ENCODE results near the gene SOBP. TPM values are rescaled to one million over a fixed set of nuclear protein-coding genes. Genes with fewer than 3 reads are reported as not detected.

SOBP gene
- total RNA-seq, 4 donors from 2014 or later: 3.8 to 32.5 (median 19.4) TPM

- Histone ChIP-seq H3K9me3 (no peaks in the 10 kb centered on the region), H3K4me1 (peaks cover 16 to 21% of the 10 kb centered on the region in 2 donors), H3K36me3 (no peaks in the 10 kb centered on the region), H3K27ac (peak overlapping the region; percentile 90 to 95 (median 92)), H3K4me3 (peak overlapping the region; percentile 69 to 94 (median 84)), H3K27me3 (no peaks in the 10 kb centered on the region)
- DNase-seq: no peak
- intact Hi-C loops (cut with DNase I; ENCODE audit: low total_unique reads) (no loop called here), in situ Hi-C loops (cut with MboI; ENCODE audit: low sequenced_read_pairs in 4 of 4) (loop anchor here in 2 of 4 donors (25.0 kb wide), 1 partner anchor 174 kb away; no protein-coding TSS in a partner anchor)
- no peak for TF ChIP-seq CTCF (IDR thresholded peaks at IDR 0.05 in 4 of 5, conservative IDR thresholded peaks at IDR 0.05 in 1 of 5)
- no peak for TF ChIP-seq POLR2A (IDR thresholded peaks at IDR 0.05)
- ATAC-seq: no peak
Measured at GRCh38 chr6:107488174-107488874, 1.6 kb upstream of the SOBP start.

- H3K4me1 ChIP-seq: peaks cover 19 to 27% of the 10 kb centered on the region in 2 donors
- TF ChIP-seq CTCF (IDR thresholded peaks at IDR 0.05 in 4 of 5, conservative IDR thresholded peaks at IDR 0.05 in 1 of 5) (no peak), POLR2A (IDR thresholded peaks at IDR 0.05) (peak; percentile 18 to 22)
- no peaks in the 10 kb centered on the region for H3K9me3 ChIP-seq
- intact Hi-C loops (cut with DNase I; ENCODE audit: low total_unique reads) (loop anchor here (1.0 kb wide), 1 partner anchor 30 kb away; the partner anchor contains the start of gene PDSS2), in situ Hi-C loops (cut with MboI; ENCODE audit: low sequenced_read_pairs in 4 of 4) (loop anchor here in 2 of 4 donors (25.0 kb wide), 1 partner anchor 173 kb away; no protein-coding TSS in a partner anchor)
- peak overlapping the region; percentile 90 to 95 (median 92) for H3K27ac ChIP-seq
- DNase-seq: peak in 1 of 2 donors; percentile 25
- H3K4me3 ChIP-seq: peak overlapping the region; percentile 69 to 94 (median 84)
- H3K27me3 ChIP-seq: no peaks in the 10 kb centered on the region
- no peaks in the 10 kb centered on the region for H3K36me3 ChIP-seq
- no peak for ATAC-seq
Measured at GRCh38 chr6:107488875-107489635, 862 bp upstream of the SOBP start.

GRCh38 chr6:107490566-107491137, 735 bp downstream of the SOBP start:
- DNase-seq: peak in 1 of 2 donors; percentile 21
- no peak for ATAC-seq
- Histone ChIP-seq H3K4me3 (peak overlapping the region; percentile 69 to 94 (median 84)), H3K9me3 (no peaks in the 10 kb centered on the region), H3K27ac (peak overlapping the region; percentile 90 to 95 (median 92)), H3K4me1 (peaks cover 35 to 43% of the 10 kb centered on the region in 2 donors), H3K27me3 (no peaks in the 10 kb centered on the region), H3K36me3 (no peaks in the 10 kb centered on the region)
- in situ Hi-C loops (cut with MboI; ENCODE audit: low sequenced_read_pairs in 4 of 4): loop anchor here in 3 of 4 donors (10.0 to 25.0 kb wide), 2 partner anchors 164 to 172 kb away; no protein-coding TSS in a partner anchor
- intact Hi-C loops (cut with DNase I; ENCODE audit: low total_unique reads): loop anchor here (5.0 to 10.0 kb wide), 5 partner anchors 52 to 1696 kb away; no protein-coding TSS in a partner anchor
- TF ChIP-seq CTCF (IDR thresholded peaks at IDR 0.05 in 4 of 5, conservative IDR thresholded peaks at IDR 0.05 in 1 of 5) (no peak), POLR2A (IDR thresholded peaks at IDR 0.05) (no peak)

GRCh38 chr6:107491138-107491609, 1.3 kb downstream of the SOBP start:
- TF ChIP-seq CTCF (IDR thresholded peaks at IDR 0.05 in 4 of 5, conservative IDR thresholded peaks at IDR 0.05 in 1 of 5) (no peak), POLR2A (IDR thresholded peaks at IDR 0.05) (no peak)
- DNase-seq: peak; percentile 42 to 60
- H3K9me3 ChIP-seq: no peaks in the 10 kb centered on the region
- intact Hi-C loops (cut with DNase I; ENCODE audit: low total_unique reads) (loop anchor here (5.0 to 10.0 kb wide), 5 partner anchors 51 to 1696 kb away; no protein-coding TSS in a partner anchor), in situ Hi-C loops (cut with MboI; ENCODE audit: low sequenced_read_pairs in 4 of 4) (loop anchor here in 3 of 4 donors (10.0 to 25.0 kb wide), 2 partner anchors 164 to 171 kb away; no protein-coding TSS in a partner anchor)
- H3K27ac ChIP-seq: peak overlapping the region; percentile 90 to 95 (median 92)
- H3K4me3 ChIP-seq: peak overlapping the region; percentile 69 to 94 (median 84)
- H3K27me3 ChIP-seq: no peaks in the 10 kb centered on the region
- ATAC-seq: no peak
- no peaks in the 10 kb centered on the region for H3K36me3 ChIP-seq
- peaks cover 40 to 48% of the 10 kb centered on the region in 2 donors for H3K4me1 ChIP-seq

Measured in gastrocnemius medialis (tissue), 4 donors.